ENCODE results near the gene VASH1.

VASH1 gene

GRCh38 chr14:76763096-76764041, 2.1 kb downstream of the VASH1 start:
- in situ Hi-C loops (cut with MboI; ENCODE audit: low pct_unique_long_range_greater_than_20kb, low sequenced_read_pairs, unreplicated experiment): no loop called here
- TF ChIP-seq CTCF (IDR thresholded peaks at IDR 0.05; ENCODE audit: extremely low read depth, insufficient read depth, missing control alignments): no peak
- DNase-seq (ENCODE audit: low spot score): no peak

- DNase-seq (ENCODE audit: low spot score): no peak
- in situ Hi-C loops (cut with MboI; ENCODE audit: low pct_unique_long_range_greater_than_20kb, low sequenced_read_pairs, unreplicated experiment): no loop called here
- TF ChIP-seq CTCF (IDR thresholded peaks at IDR 0.05; ENCODE audit: extremely low read depth, insufficient read depth, missing control alignments): no peak
These were observed 4.2 kb downstream of the VASH1 start for GRCh38 chr14:76765461-76765931.

- no peak for TF ChIP-seq CTCF (IDR thresholded peaks at IDR 0.05; ENCODE audit: extremely low read depth, insufficient read depth, missing control alignments)
- peak; percentile 81 for DNase-seq (ENCODE audit: low spot score)
- in situ Hi-C loops (cut with MboI; ENCODE audit: low pct_unique_long_range_greater_than_20kb, low sequenced_read_pairs, unreplicated experiment): no loop called here
These were observed 6.7 kb downstream of the VASH1 start for GRCh38 chr14:76767681-76768656.

GRCh38 chr14:76768671-76769500, 7.6 kb downstream of the VASH1 start:
- no peak for DNase-seq (ENCODE audit: low spot score)
- no peak for TF ChIP-seq CTCF (IDR thresholded peaks at IDR 0.05; ENCODE audit: extremely low read depth, insufficient read depth, missing control alignments)
- in situ Hi-C loops (cut with MboI; ENCODE audit: low pct_unique_long_range_greater_than_20kb, low sequenced_read_pairs, unreplicated experiment): no loop called here

- DNase-seq (ENCODE audit: low spot score): no peak
- in situ Hi-C loops (cut with MboI; ENCODE audit: low pct_unique_long_range_greater_than_20kb, low sequenced_read_pairs, unreplicated experiment): no loop called here
- no peak for TF ChIP-seq CTCF (IDR thresholded peaks at IDR 0.05; ENCODE audit: extremely low read depth, insufficient read depth, missing control alignments)
These were observed 8.5 kb downstream of the VASH1 start for GRCh38 chr14:76769636-76770292.

Data from GM13977 (cell line).